ENCODE results near the gene GGTLC1. TPM values are rescaled to one million over a fixed set of nuclear protein-coding genes. Genes with fewer than 3 reads are reported as not detected.

Gene GGTLC1
- not detected in 5 replicates for total RNA-seq (2022; extraction: Qiagen RNA extraction; ENCODE audit: low read depth)

GRCh38 chr20:23988561-23988960 is at the start of gene GGTLC1:
TSS of gene GGTLC1 (minus strand) at chr20:23988779. CDS start at chr20:23986611, 2,168 bp downstream.

Other genes with a start within 250 kb of the GGTLC1 start
- 0.35 to 1.9 TPM (median 0.94 TPM) in 5 replicates for gene CST1, start 237.8 kb downstream of the GGTLC1 start, total RNA-seq (2022; extraction: Qiagen RNA extraction; ENCODE audit: low read depth)
- gene CST2, start 162.1 kb downstream of the GGTLC1 start, total RNA-seq (2022; extraction: Qiagen RNA extraction; ENCODE audit: low read depth) = 0.14 to 0.52 TPM (median 0.28 TPM) in 3 of 5 replicates, not detected in the others
- not detected in 5 replicates for gene CST5, start 109.0 kb downstream of the GGTLC1 start, total RNA-seq (2022; extraction: Qiagen RNA extraction; ENCODE audit: low read depth)